ENCODE results near the gene EML1. TPM values are rescaled to one million over a fixed set of nuclear protein-coding genes. Genes with fewer than 3 reads are reported as not detected.
A peak's percentile ranks its signal among the peaks of the same experiment; 100 is the strongest.

EML1 gene
- total and polyA plus RNA-seq, 3 experiments from 2014 or later: 1.3 to 1.7 TPM; not detected in 1

- peaks cover 0 to 6% (median 1%) of the 10 kb centered on the region in 3 donors for H3K36me3 Mint-ChIP-seq
- no peaks in the 10 kb centered on the region for H3K4me1 Mint-ChIP-seq
- CTCF ChIA-PET: no interaction called here
- peaks cover 32 to 70% of the 10 kb centered on the region in 2 donors for H3K27me3 Mint-ChIP-seq
- no peak for DNase-seq
- Histone ChIP-seq H3K27me3 (ENCODE audit: insufficient read depth, low read length, poor library complexity, severe bottlenecking) (no peaks in the 10 kb centered on the region), H3K4me1 (ENCODE audit: insufficient read depth, low read length) (no peaks in the 10 kb centered on the region), H3K4me3 (ENCODE audit: low read length) (no peak overlapping the region), H3K9me3 (ENCODE audit: low read length) (no peaks in the 10 kb centered on the region), H3K36me3 (ENCODE audit: insufficient read depth, low read length) (no peaks in the 10 kb centered on the region), H3K27ac (ENCODE audit: low read depth, low read length) (no peak overlapping the region)
- no peak overlapping the region for H3K4me3 Mint-ChIP-seq
- no peak overlapping the region for H3K27ac Mint-ChIP-seq
- peaks cover 6 to 21% (median 9%) of the 10 kb centered on the region in 5 donors for H3K9me3 Mint-ChIP-seq
- POLR2A ChIA-PET: no interaction called here
These were observed 12.1 kb upstream of the EML1 start for GRCh38 chr14:99781091-99781490.

GRCh38 chr14:99781853-99782610, 11.2 kb upstream of the EML1 start:
- Mint-ChIP-seq H3K4me3 (no peak overlapping the region), H3K27me3 (peaks cover 32 to 64% of the 10 kb centered on the region in 2 donors), H3K36me3 (peaks cover 0 to 6% (median 1%) of the 10 kb centered on the region in 3 donors), H3K27ac (peak overlapping the region in 1 of 8 donors; percentile 54), H3K4me1 (no peaks in the 10 kb centered on the region), H3K9me3 (peaks cover 6 to 21% (median 9%) of the 10 kb centered on the region in 5 donors)
- H3K27ac ChIP-seq (ENCODE audit: low read depth, low read length): no peak overlapping the region
- no peak overlapping the region for H3K4me3 ChIP-seq (ENCODE audit: low read length)
- ChIA-PET POLR2A (no interaction called here), CTCF (interaction anchor here (0.9 kb wide), 1 partner anchor 14 kb away, joined by 3 read pairs; no protein-coding TSS in a partner anchor)
- DNase-seq: no peak
- no peaks in the 10 kb centered on the region for H3K4me1 ChIP-seq (ENCODE audit: insufficient read depth, low read length)
- H3K27me3 ChIP-seq (ENCODE audit: insufficient read depth, low read length, poor library complexity, severe bottlenecking): no peaks in the 10 kb centered on the region
- no peaks in the 10 kb centered on the region for H3K36me3 ChIP-seq (ENCODE audit: insufficient read depth, low read length)
- H3K9me3 ChIP-seq (ENCODE audit: low read length): no peaks in the 10 kb centered on the region

GRCh38 chr14:99784508-99784907, 8.7 kb upstream of the EML1 start:
- CTCF ChIA-PET: no interaction called here
- no peak for DNase-seq
- H3K36me3 ChIP-seq (ENCODE audit: insufficient read depth, low read length): no peaks in the 10 kb centered on the region
- H3K4me3 ChIP-seq (ENCODE audit: low read length): no peak overlapping the region
- Mint-ChIP-seq H3K4me1 (peaks cover 0 to 2% (median under 1%) of the 10 kb centered on the region in 3 donors), H3K27me3 (peaks cover 25 to 40% of the 10 kb centered on the region in 2 donors), H3K4me3 (no peak overlapping the region), H3K9me3 (peaks cover 0 to 9% (median 3%) of the 10 kb centered on the region in 5 donors), H3K27ac (no peak overlapping the region), H3K36me3 (no peaks in the 10 kb centered on the region)
- POLR2A ChIA-PET: no interaction called here
- no peaks in the 10 kb centered on the region for H3K4me1 ChIP-seq (ENCODE audit: insufficient read depth, low read length)
- no peak overlapping the region for H3K27ac ChIP-seq (ENCODE audit: low read depth, low read length)
- no peaks in the 10 kb centered on the region for H3K9me3 ChIP-seq (ENCODE audit: low read length)
- H3K27me3 ChIP-seq (ENCODE audit: insufficient read depth, low read length, poor library complexity, severe bottlenecking): no peaks in the 10 kb centered on the region

- H3K36me3 ChIP-seq (ENCODE audit: insufficient read depth, low read length): no peaks in the 10 kb centered on the region
- Mint-ChIP-seq H3K4me3 (no peak overlapping the region), H3K4me1 (peaks cover 3 to 8% (median 4%) of the 10 kb centered on the region in 3 donors), H3K27me3 (peaks cover 23 to 31% of the 10 kb centered on the region in 2 donors), H3K9me3 (peaks cover 0 to 5% (median 0%) of the 10 kb centered on the region in 5 donors), H3K27ac (no peak overlapping the region), H3K36me3 (no peaks in the 10 kb centered on the region)
- H3K27ac ChIP-seq (ENCODE audit: low read depth, low read length): no peak overlapping the region
- ChIA-PET CTCF (no interaction called here), POLR2A (no interaction called here)
- DNase-seq: no peak
- H3K27me3 ChIP-seq (ENCODE audit: insufficient read depth, low read length, poor library complexity, severe bottlenecking): no peaks in the 10 kb centered on the region
- H3K4me3 ChIP-seq (ENCODE audit: low read length): no peak overlapping the region
- H3K4me1 ChIP-seq (ENCODE audit: insufficient read depth, low read length): no peaks in the 10 kb centered on the region
- H3K9me3 ChIP-seq (ENCODE audit: low read length): no peaks in the 10 kb centered on the region
These were observed 7.8 kb upstream of the EML1 start for GRCh38 chr14:99785426-99785825.

GRCh38 chr14:99786511-99786989, 6.7 kb upstream of the EML1 start:
- Histone ChIP-seq H3K36me3 (ENCODE audit: insufficient read depth, low read length) (no peaks in the 10 kb centered on the region), H3K4me3 (ENCODE audit: low read length) (no peak overlapping the region), H3K27me3 (ENCODE audit: insufficient read depth, low read length, poor library complexity, severe bottlenecking) (no peaks in the 10 kb centered on the region), H3K4me1 (ENCODE audit: insufficient read depth, low read length) (no peaks in the 10 kb centered on the region), H3K27ac (ENCODE audit: low read depth, low read length) (no peak overlapping the region), H3K9me3 (ENCODE audit: low read length) (no peaks in the 10 kb centered on the region)
- no peak for DNase-seq
- H3K4me3 Mint-ChIP-seq: no peak overlapping the region
- H3K4me1 Mint-ChIP-seq: peaks cover 7 to 16% (median 9%) of the 10 kb centered on the region in 3 donors
- ChIA-PET CTCF (interaction anchor here (0.7 kb wide), 1 partner anchor 1588 kb away, joined by 4 read pairs; no protein-coding TSS in a partner anchor), POLR2A (interaction anchor here (0.6 kb wide), 1 partner anchor 253 kb away, joined by 3 read pairs; no protein-coding TSS in a partner anchor)
- H3K9me3 Mint-ChIP-seq: no peaks in the 10 kb centered on the region
- H3K36me3 Mint-ChIP-seq: no peaks in the 10 kb centered on the region
- peaks cover 15 to 20% of the 10 kb centered on the region in 2 donors for H3K27me3 Mint-ChIP-seq
- peak overlapping the region in 1 of 8 donors; percentile 43 for H3K27ac Mint-ChIP-seq

GRCh38 chr14:99788713-99789112, 4.5 kb upstream of the EML1 start:
- Histone ChIP-seq H3K4me1 (ENCODE audit: insufficient read depth, low read length) (peaks cover under 1% of the 10 kb centered on the region), H3K9me3 (ENCODE audit: low read length) (no peaks in the 10 kb centered on the region), H3K27me3 (ENCODE audit: insufficient read depth, low read length, poor library complexity, severe bottlenecking) (no peaks in the 10 kb centered on the region), H3K27ac (ENCODE audit: low read depth, low read length) (no peak overlapping the region), H3K36me3 (ENCODE audit: insufficient read depth, low read length) (no peaks in the 10 kb centered on the region), H3K4me3 (ENCODE audit: low read length) (no peak overlapping the region)
- Mint-ChIP-seq H3K4me3 (no peak overlapping the region), H3K27ac (peak overlapping the region in 1 of 8 donors; percentile 4), H3K36me3 (no peaks in the 10 kb centered on the region), H3K27me3 (peaks cover 11 to 17% of the 10 kb centered on the region in 2 donors), H3K4me1 (peaks cover 12 to 28% (median 14%) of the 10 kb centered on the region in 3 donors), H3K9me3 (no peaks in the 10 kb centered on the region)
- no peak for DNase-seq
- ChIA-PET CTCF (no interaction called here), POLR2A (no interaction called here)

- peaks cover 7% of the 10 kb centered on the region for H3K4me1 ChIP-seq (ENCODE audit: insufficient read depth, low read length)
- POLR2A ChIA-PET: interaction anchor here (0.5 kb wide), 1 partner anchor 310 kb away, joined by 5 read pairs; no protein-coding TSS in a partner anchor
- peak overlapping the region in 1 of 8 donors; percentile 29 for H3K27ac Mint-ChIP-seq
- H3K36me3 Mint-ChIP-seq: no peaks in the 10 kb centered on the region
- no peak for DNase-seq
- H3K9me3 Mint-ChIP-seq: no peaks in the 10 kb centered on the region
- no peaks in the 10 kb centered on the region for H3K36me3 ChIP-seq (ENCODE audit: insufficient read depth, low read length)
- H3K4me3 Mint-ChIP-seq: no peak overlapping the region
- no peak overlapping the region for H3K27ac ChIP-seq (ENCODE audit: low read depth, low read length)
- no peaks in the 10 kb centered on the region for H3K27me3 ChIP-seq (ENCODE audit: insufficient read depth, low read length, poor library complexity, severe bottlenecking)
- H3K27me3 Mint-ChIP-seq: peaks cover 8 to 9% of the 10 kb centered on the region in 2 donors
- H3K4me1 Mint-ChIP-seq: peaks cover 15 to 36% (median 22%) of the 10 kb centered on the region in 3 donors
- H3K9me3 ChIP-seq (ENCODE audit: low read length): no peaks in the 10 kb centered on the region
- CTCF ChIA-PET: interaction anchor here (1.1 kb wide), 1 partner anchor 11 kb away, joined by 3 read pairs; no protein-coding TSS in a partner anchor
- no peak overlapping the region for H3K4me3 ChIP-seq (ENCODE audit: low read length)
These were observed 3.6 kb upstream of the EML1 start for GRCh38 chr14:99789581-99789980.
